Left lung (tissue), 10 donors: ENCODE results near the gene TECR. TPM values are rescaled to one million over a fixed set of nuclear protein-coding genes. Genes with fewer than 3 reads are reported as not detected.

Experiments used
- ATAC-seq: fragments of 200-7000 bp; cut with Tn5 transposase; one replicate; pipeline ENCODE4 v1.9.1; 2020; ENCODE audit warnings: moderate library complexity
- DNase-seq, 4 donors: peaks; one replicate each; pipeline ENCODE4 v3.0.0-alpha.2; 2013 to 2020
- H3K27ac ChIP-seq, 2 donors: fragments of 200-600 bp; sonication (generic) in 1 of 2; one replicate each; pipeline versions ENCODE4 v1.5.0 to v1.8.0; 2020 to 2021
- H3K27me3 ChIP-seq, 2 donors: fragments of 200-600 bp; sonication (generic) in 1 of 2; one replicate each; pipeline versions ENCODE4 v1.5.0 to v1.8.0; 2020 to 2021
- H3K36me3 ChIP-seq, 2 donors: fragments of 200-600 bp; sonication (generic) in 1 of 2; one replicate each; pipeline versions ENCODE4 v1.5.0 to v1.8.0; 2020 to 2021
- H3K4me1 ChIP-seq, 2 donors: fragments of 200-600 bp; one replicate each; pipeline ENCODE4 v1.8.0; 2021
- H3K4me3 ChIP-seq, 2 donors: fragments of 200-600 bp; sonication (generic) in 1 of 2; one replicate each; pipeline versions ENCODE4 v1.5.0 to v1.8.0; 2020 to 2021; ENCODE audit warnings: mild to moderate bottlenecking in 1 of 2
- H3K9me3 ChIP-seq, 2 donors: fragments of 200-600 bp; sonication (generic) in 1 of 2; one replicate each; pipeline versions ENCODE4 v1.5.0 to v1.8.0; 2020 to 2021
- intact Hi-C, 2 donors: fragments of 100-400 bp; cut with DNase I; formaldehyde crosslinking; loops; one replicate each; pipeline versions ENCODE4 v1.11.2 to v1.14.2; 2022
- polyA plus RNA-seq, 6 donors: library from polyadenylated mRNA; unstranded; fragments of 120-200 nt; gene quantifications; one replicate each; pipeline ENCODE4 v1.2.1, GENCODE V29; 2013; ENCODE audit not compliant: insufficient read length in 6 of 6
- total RNA-seq, 2 donors: library from RNA; stranded (reverse); fragmentation: NEBNext Ultra II Directional; extraction: Animal tissue kit (Norgen Biotek cat#: 25700); gene quantifications; one replicate each; pipeline ENCODE4 v1.2.1, GENCODE V29; 2021
- TF ChIP-seq, protein P1 (sequence below), 2 donors: fragments of 200-600 bp; sonication (generic) in 1 of 2; IDR thresholded peaks; one replicate each; pipeline versions ENCODE4 v1.5.0 to v1.8.0; 2021; ENCODE audit warnings: antibody characterized with exemption in 2 of 2
- donor health status: DM: no; HTN: yes; CAD: no.
- donor health status: DM: no; HTN: no; CAD: no.

Gene TECR
- total and polyA plus RNA-seq, 8 donors, result 77.8 to 122 (median 90.0) TPM

DNA sequence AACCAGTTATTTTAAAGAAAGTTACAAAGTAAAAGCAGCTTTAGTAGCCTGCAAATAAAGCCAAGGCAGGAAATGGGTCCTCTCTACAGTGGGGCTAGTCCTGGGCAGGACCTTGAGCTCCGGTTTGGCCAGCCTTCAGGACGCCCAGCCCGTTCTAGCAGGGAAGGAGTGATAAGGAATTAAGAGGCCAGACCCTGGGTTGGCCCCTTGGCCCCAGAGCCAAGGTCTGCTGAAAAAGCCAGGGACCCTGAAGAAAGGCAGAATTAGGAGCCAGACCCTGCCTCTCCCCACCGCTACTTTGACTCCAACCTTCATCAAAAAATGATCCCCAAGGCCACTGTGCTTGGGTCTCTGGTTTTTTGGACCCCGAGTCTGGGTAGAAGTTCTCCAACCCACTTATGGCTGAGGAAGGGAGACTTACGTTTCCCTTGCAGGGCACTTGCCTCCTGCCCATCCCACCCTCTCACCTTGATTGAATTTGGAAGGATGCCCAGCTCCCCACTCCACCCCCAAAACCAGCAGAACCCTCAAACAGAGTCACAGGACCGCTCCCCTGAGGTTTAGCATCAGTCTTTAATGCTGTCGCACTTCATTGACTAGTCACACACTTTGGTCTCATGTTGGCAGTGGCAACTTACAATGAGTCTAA lies 15.1 kb upstream of the TECR start:
- Histone ChIP-seq H3K9me3 (no peaks in the 10 kb centered on the region), H3K4me1 (peaks cover 11 to 72% of the 10 kb centered on the region in 2 donors), H3K27me3 (no peaks in the 10 kb centered on the region), H3K36me3 (peaks cover 5 to 36% of the 10 kb centered on the region in 2 donors), H3K4me3 (peak overlapping the region in 1 of 2 donors; percentile 97), H3K27ac (peak overlapping the region in 1 of 2 donors; percentile 11)
- TF ChIP-seq, protein P1, sequence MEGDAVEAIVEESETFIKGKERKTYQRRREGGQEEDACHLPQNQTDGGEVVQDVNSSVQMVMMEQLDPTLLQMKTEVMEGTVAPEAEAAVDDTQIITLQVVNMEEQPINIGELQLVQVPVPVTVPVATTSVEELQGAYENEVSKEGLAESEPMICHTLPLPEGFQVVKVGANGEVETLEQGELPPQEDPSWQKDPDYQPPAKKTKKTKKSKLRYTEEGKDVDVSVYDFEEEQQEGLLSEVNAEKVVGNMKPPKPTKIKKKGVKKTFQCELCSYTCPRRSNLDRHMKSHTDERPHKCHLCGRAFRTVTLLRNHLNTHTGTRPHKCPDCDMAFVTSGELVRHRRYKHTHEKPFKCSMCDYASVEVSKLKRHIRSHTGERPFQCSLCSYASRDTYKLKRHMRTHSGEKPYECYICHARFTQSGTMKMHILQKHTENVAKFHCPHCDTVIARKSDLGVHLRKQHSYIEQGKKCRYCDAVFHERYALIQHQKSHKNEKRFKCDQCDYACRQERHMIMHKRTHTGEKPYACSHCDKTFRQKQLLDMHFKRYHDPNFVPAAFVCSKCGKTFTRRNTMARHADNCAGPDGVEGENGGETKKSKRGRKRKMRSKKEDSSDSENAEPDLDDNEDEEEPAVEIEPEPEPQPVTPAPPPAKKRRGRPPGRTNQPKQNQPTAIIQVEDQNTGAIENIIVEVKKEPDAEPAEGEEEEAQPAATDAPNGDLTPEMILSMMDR (IDR thresholded peaks at IDR 0.05), result no peak
- DNase-seq (no peak), ATAC-seq (no peak)
- intact Hi-C loops, result no loop called here

DNA sequence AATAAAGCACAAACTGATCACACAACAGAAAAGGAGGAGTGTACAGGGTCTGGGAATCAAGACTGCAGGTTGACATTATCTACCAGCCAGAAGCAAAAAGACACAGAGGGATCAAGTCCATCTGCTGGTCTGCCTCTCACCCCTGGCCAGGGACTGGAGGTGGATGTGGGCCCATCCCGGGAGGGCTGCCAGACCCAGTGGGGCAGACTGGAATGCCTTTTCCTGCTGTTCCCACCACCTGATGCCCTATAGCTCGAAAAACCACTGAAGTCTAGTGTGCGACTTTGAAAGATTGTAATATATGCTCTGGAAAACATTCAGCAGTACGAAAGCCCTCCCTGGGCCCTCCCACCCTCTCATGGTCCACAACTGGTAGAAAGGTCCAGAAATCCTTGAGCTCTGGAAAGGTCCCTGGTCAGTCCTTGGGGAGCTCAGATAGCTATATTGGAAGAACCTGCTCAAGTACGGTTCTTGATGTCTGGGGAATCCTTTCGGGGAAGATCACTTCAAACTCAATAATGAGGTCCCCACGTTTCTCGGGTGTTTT lies 13.8 kb upstream of the TECR start:
- Histone ChIP-seq H3K36me3 (peaks cover 5 to 36% of the 10 kb centered on the region in 2 donors), H3K27ac (peak overlapping the region; percentile 99 to 100), H3K27me3 (no peaks in the 10 kb centered on the region), H3K4me3 (peak overlapping the region; percentile 83 to 97), H3K9me3 (no peaks in the 10 kb centered on the region), H3K4me1 (peaks cover 11 to 71% of the 10 kb centered on the region in 2 donors)
- DNase-seq (no peak), ATAC-seq (no peak)
- intact Hi-C loops, result no loop called here
- TF ChIP-seq, protein P1 (IDR thresholded peaks at IDR 0.05), result no peak

DNA sequence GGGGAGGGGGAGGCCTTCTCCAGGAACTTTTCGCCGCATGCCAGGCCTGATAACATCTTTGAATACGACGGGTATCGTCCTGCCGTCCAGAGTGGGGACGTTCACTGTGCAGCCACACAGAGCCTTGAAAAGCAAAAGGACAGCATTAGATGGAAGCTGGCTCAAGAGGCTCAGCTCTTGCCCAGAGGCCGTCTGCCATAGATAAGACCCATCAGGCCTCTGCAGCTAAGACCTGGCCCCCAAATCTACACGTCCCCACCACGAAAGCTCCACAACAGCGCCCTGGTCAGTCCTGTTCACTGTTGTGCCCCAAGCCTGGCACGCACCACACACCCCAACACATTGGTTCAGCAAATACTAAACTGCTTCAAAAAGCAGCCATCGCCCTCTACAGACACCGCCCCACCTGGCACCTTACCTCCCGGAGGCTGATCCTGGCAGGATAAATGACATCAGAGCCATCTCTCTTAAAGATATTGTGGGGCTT lies 13.3 kb upstream of the TECR start:
- no peaks in the 10 kb centered on the region for H3K9me3 ChIP-seq
- ATAC-seq (peak; percentile 2), DNase-seq (no peak)
- peak overlapping the region; percentile 99 to 100 for H3K27ac ChIP-seq
- H3K27me3 ChIP-seq, result no peaks in the 10 kb centered on the region
- intact Hi-C loops, result no loop called here
- peak overlapping the region; percentile 83 to 97 for H3K4me3 ChIP-seq
- TF ChIP-seq, protein P1 (IDR thresholded peaks at IDR 0.05), result no peak
- H3K4me1 ChIP-seq, result peaks cover 11 to 66% of the 10 kb centered on the region in 2 donors
- H3K36me3 ChIP-seq, result peaks cover 5 to 36% of the 10 kb centered on the region in 2 donors

DNA sequence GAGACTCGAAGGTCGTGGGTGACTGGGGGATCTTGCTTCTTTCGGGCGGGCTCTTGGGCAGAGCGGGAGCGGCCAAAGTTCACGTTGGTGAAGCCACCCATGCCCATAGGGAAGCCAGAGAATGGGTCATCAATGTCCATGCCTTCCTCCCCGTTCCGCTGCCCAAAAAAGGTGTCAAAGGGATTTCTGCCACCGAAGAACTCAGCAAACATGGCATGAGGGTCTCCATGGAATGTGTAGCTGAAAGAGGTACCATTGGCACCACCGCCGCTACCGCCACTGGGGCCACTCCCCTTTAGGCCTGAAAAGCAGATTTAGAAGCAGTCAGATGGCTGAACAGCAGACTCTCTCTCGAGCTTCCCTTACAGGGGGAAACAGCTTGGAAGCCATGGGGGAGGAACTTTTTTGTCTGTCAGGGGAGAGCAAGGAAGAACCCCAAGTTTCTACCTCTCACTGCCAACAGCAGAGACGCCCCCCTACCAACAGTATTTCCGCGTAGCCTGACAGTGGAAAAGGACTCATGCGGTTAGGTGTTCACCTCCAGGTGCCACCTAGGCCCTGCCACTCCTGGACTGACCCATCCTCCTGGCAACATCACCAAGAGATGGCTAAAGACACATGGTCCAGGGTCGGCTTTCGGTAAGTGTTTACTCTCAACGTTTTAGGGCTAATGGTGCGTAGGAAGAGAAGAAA lies 12.5 kb upstream of the TECR start:
- intact Hi-C loops, result no loop called here
- no peak for ATAC-seq
- no peaks in the 10 kb centered on the region for H3K9me3 ChIP-seq
- no peaks in the 10 kb centered on the region for H3K27me3 ChIP-seq
- H3K27ac ChIP-seq, result peak overlapping the region; percentile 99 to 100
- peaks cover 5 to 36% of the 10 kb centered on the region in 2 donors for H3K36me3 ChIP-seq
- peaks cover 11 to 59% of the 10 kb centered on the region in 2 donors for H3K4me1 ChIP-seq
- H3K4me3 ChIP-seq, result peak overlapping the region; percentile 83 to 97
- TF ChIP-seq, protein P1 (IDR thresholded peaks at IDR 0.05), result no peak
- DNase-seq, result no peak

DNA sequence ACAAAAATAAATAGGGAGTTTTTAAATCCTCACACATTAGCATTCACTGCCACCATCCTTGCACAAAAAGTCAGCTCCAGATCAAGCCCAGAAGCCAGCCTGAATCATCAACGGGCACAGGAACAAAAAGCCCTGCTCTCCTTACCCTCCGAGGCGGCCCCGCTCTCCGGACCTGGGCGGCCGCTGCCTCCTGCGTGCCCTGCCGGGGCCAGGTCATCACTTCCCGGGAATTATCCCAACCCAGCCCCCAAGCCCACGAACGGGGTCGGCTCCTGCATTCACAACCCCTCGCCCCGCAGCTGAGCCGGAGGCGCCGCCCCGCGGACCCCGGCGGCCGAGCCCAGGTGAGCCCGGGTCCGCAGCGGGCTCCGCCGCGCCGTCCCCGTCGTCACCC lies 12.0 kb upstream of the TECR start:
- H3K27me3 ChIP-seq, result no peaks in the 10 kb centered on the region
- peak overlapping the region; percentile 83 to 97 for H3K4me3 ChIP-seq
- DNase-seq (no peak), ATAC-seq (no peak)
- H3K4me1 ChIP-seq, result peaks cover 11 to 59% of the 10 kb centered on the region in 2 donors
- peaks cover 5 to 36% of the 10 kb centered on the region in 2 donors for H3K36me3 ChIP-seq
- intact Hi-C loops, result no loop called here
- TF ChIP-seq, protein P1 (IDR thresholded peaks at IDR 0.05), result no peak
- H3K9me3 ChIP-seq, result no peaks in the 10 kb centered on the region
- peak overlapping the region; percentile 99 to 100 for H3K27ac ChIP-seq
